PC-3 (cell line): ENCODE measurements around the gene CNNM1. TPM values are rescaled to one million over a fixed set of nuclear protein-coding genes. Genes with fewer than 3 reads are reported as not detected.

ENCODE experiments used
- ATAC-seq: fragments of 200-7000 bp; cut with Tn5 transposase; 2 replicates; pipeline ENCODE4 v1.9.1; 2020; ENCODE audit warnings: mild to moderate bottlenecking, moderate library complexity
- BruUV-seq: library from RNA; stranded (reverse); fragments of 400-500 nt; replicated peaks from 2 replicates; lab custom pipeline; 2021; lab: Mats Ljungman, UMichigan
- CTCF ChIA-PET: fragments of 300-600 bp; sonication (Branson Sonifier 250); formaldehyde crosslinking; loops from one replicate; lab custom pipeline; 2022; ENCODE audit warnings: antibody characterized with exemption; lab: Charles Lee
- POLR2A ChIA-PET: fragments of 300-600 bp; sonication (Branson Sonifier 250); formaldehyde crosslinking; loops from one replicate; lab custom pipeline; 2022; ENCODE audit warnings: antibody characterized with exemption; ENCODE audit not compliant: unreplicated experiment; lab: Charles Lee
- DNase-seq: peaks from one replicate; pipeline ENCODE4 v3.0.0-alpha.2; 2015
- H2AFZ ChIP-seq: fragments of 300-600 bp; sonication (generic); 2 replicates; pipeline ENCODE4 v1.6.0; 2016; ENCODE audit warnings: antibody characterized with exemption, low read length
- H3F3A ChIP-seq: fragments of 300-600 bp; sonication (generic); one replicate; pipeline ENCODE4 v1.6.0; 2017; ENCODE audit warnings: antibody characterized with exemption, low read length, control low read depth, mild to moderate bottlenecking; ENCODE audit not compliant: unreplicated experiment
- H3K27ac ChIP-seq: fragments of 300-600 bp; sonication (generic); 2 replicates; pipeline ENCODE4 v1.5.1; 2016; ENCODE audit warnings: mild to moderate bottlenecking, low read length
- H3K27me3 ChIP-seq: fragments of 300-600 bp; sonication (generic); 2 replicates; pipeline ENCODE4 v1.6.1; 2016; ENCODE audit warnings: low read length, mixed read lengths
- H3K36me3 ChIP-seq: fragments of 300-600 bp; sonication (generic); 2 replicates; pipeline ENCODE4 v1.6.1; 2016; ENCODE audit warnings: low read depth, mixed run types, low read length, mixed read lengths
- H3K4me1 ChIP-seq: fragments of 300-600 bp; sonication (generic); 2 replicates; pipeline ENCODE4 v1.5.1; 2016; ENCODE audit warnings: low read length; ENCODE audit not compliant: insufficient read depth
- H3K4me2 ChIP-seq: fragments of 300-600 bp; sonication (generic); 2 replicates; pipeline ENCODE4 v1.6.0; 2016; ENCODE audit warnings: low read length
- H3K4me3 ChIP-seq: fragments of 300-600 bp; sonication (generic); 2 replicates; pipeline ENCODE4 v1.5.1; 2016; ENCODE audit warnings: mild to moderate bottlenecking, low read length, mixed read lengths
- H3K79me2 ChIP-seq: fragments of 300-600 bp; sonication (generic); 2 replicates; pipeline ENCODE4 v1.6.1; 2017; ENCODE audit warnings: low read length, mixed read lengths
- H3K9ac ChIP-seq: fragments of 300-600 bp; sonication (generic); 2 replicates; pipeline ENCODE4 v1.6.0; 2016; ENCODE audit warnings: mild to moderate bottlenecking, low read length
- H3K9me2 ChIP-seq: fragments of 300-600 bp; sonication (generic); replicated peaks from 2 replicates; pipeline ENCODE4 v1.6.1; 2016; ENCODE audit warnings: mixed run types, low read length, mixed read lengths
- H3K9me3 ChIP-seq: fragments of 300-600 bp; sonication (generic); 2 replicates; pipeline ENCODE4 v1.6.1; 2016; ENCODE audit warnings: low read length, mixed read lengths
- H4K20me1 ChIP-seq: fragments of 300-600 bp; sonication (generic); 2 replicates; pipeline ENCODE4 v1.6.1; 2016; ENCODE audit warnings: low read length, mixed read lengths
- CTCF ChIP-seq: fragments of 300-600 bp; sonication (generic); conservative IDR thresholded peaks from 2 replicates; pipeline ENCODE4 v1.5.1; 2017; ENCODE audit warnings: antibody characterized with exemption, low read depth, mild to moderate bottlenecking, low read length
- EZH2 ChIP-seq: fragments of 300-600 bp; sonication (generic); IDR thresholded peaks from one replicate; pipeline ENCODE4 v1.6.1; 2017; ENCODE audit warnings: antibody characterized with exemption, mild to moderate bottlenecking, low read length; ENCODE audit not compliant: unreplicated experiment
- EZH2phosphoT487 ChIP-seq: fragments of 300-600 bp; sonication (generic); IDR thresholded peaks from 2 replicates; pipeline ENCODE4 v1.6.1; 2018; ENCODE audit warnings: mild to moderate bottlenecking, antibody characterized with exemption, low read length, borderline replicate concordance
- intact Hi-C: fragments of 100-400 bp; cut with micrococcal nuclease; formaldehyde crosslinking; loops from 2 replicates; pipeline ENCODE4 v1.9.0; 2023
- total RNA-seq: library from RNA; depleted of rRNA; stranded (reverse); fragments of >200 nt; gene quantifications from 2 replicates; pipeline ENCODE4 v1.2.3, GENCODE V29; 2014

CNNM1 gene
- total RNA-seq, 1 experiment from 2014 or later, result 3.3 TPM

- Histone ChIP-seq H3K9me2 (no peaks in the 10 kb centered on the region), H3K79me2 (no peaks in the 10 kb centered on the region), H3K4me1 (no peaks in the 10 kb centered on the region), H3F3A (no peaks in the 10 kb centered on the region), H3K4me3 (no peak overlapping the region), H2AFZ (no peak overlapping the region), H3K4me2 (no peak overlapping the region), H3K36me3 (no peaks in the 10 kb centered on the region), H3K9me3 (no peaks in the 10 kb centered on the region), H4K20me1 (no peaks in the 10 kb centered on the region), H3K27me3 (peaks cover 20% of the 10 kb centered on the region; the same call in 1 of the 2 replicates), H3K27ac (no peak overlapping the region), H3K9ac (no peak overlapping the region)
- POLR2A ChIA-PET, result no interaction called here
- DNase-seq, result no peak
- ATAC-seq, result no peak
- TF ChIP-seq EZH2 (no peak), CTCF (no peak), EZH2phosphoT487 (no peak)
- CTCF ChIA-PET, result no interaction called here
- intact Hi-C loops, result no loop called here
- BruUV-seq, result no TSS peak
These were observed 12.8 kb upstream of the CNNM1 start for GRCh38 chr10:99316374-99316773.

- POLR2A ChIA-PET, result no interaction called here
- no peak for TF ChIP-seq CTCF
- no peak for TF ChIP-seq EZH2
- TF ChIP-seq EZH2phosphoT487, result no peak
- H3K9me3 ChIP-seq, result no peaks in the 10 kb centered on the region
- no peaks in the 10 kb centered on the region for H4K20me1 ChIP-seq
- no peak overlapping the region for H3K4me2 ChIP-seq
- H3F3A ChIP-seq, result no peaks in the 10 kb centered on the region
- intact Hi-C loops, result no loop called here
- H3K27me3 ChIP-seq, result peaks cover 20% of the 10 kb centered on the region; the same call in 1 of the 2 replicates
- CTCF ChIA-PET, result no interaction called here
- H3K9ac ChIP-seq, result no peak overlapping the region
- no peaks in the 10 kb centered on the region for H3K9me2 ChIP-seq
- H3K36me3 ChIP-seq, result no peaks in the 10 kb centered on the region
- no peak overlapping the region for H2AFZ ChIP-seq
- H3K27ac ChIP-seq, result no peak overlapping the region
- H3K4me3 ChIP-seq, result no peak overlapping the region
- no peaks in the 10 kb centered on the region for H3K4me1 ChIP-seq
- no peaks in the 10 kb centered on the region for H3K79me2 ChIP-seq
- no peak for ATAC-seq
- DNase-seq, result no peak
- no TSS peak for BruUV-seq
These were observed 11.1 kb upstream of the CNNM1 start for GRCh38 chr10:99318048-99318447.

- DNase-seq, result no peak
- no TSS peak for BruUV-seq
- no peaks in the 10 kb centered on the region for H3K36me3 ChIP-seq
- H2AFZ ChIP-seq, result no peak overlapping the region
- H3K9me2 ChIP-seq, result no peaks in the 10 kb centered on the region
- H3K9me3 ChIP-seq, result no peaks in the 10 kb centered on the region
- H3K4me2 ChIP-seq, result no peak overlapping the region
- H3K4me3 ChIP-seq, result no peak overlapping the region
- H4K20me1 ChIP-seq, result no peaks in the 10 kb centered on the region
- no peaks in the 10 kb centered on the region for H3K4me1 ChIP-seq
- POLR2A ChIA-PET, result no interaction called here
- no peak overlapping the region for H3K27ac ChIP-seq
- peaks cover 20% of the 10 kb centered on the region; the same call in 1 of the 2 replicates for H3K27me3 ChIP-seq
- intact Hi-C loops, result no loop called here
- no peaks in the 10 kb centered on the region for H3K79me2 ChIP-seq
- no peak overlapping the region for H3K9ac ChIP-seq
- TF ChIP-seq EZH2phosphoT487 (no peak), CTCF (no peak), EZH2 (no peak)
- CTCF ChIA-PET, result no interaction called here
- ATAC-seq, result no peak
- H3F3A ChIP-seq, result no peaks in the 10 kb centered on the region
These were observed 10.7 kb upstream of the CNNM1 start for GRCh38 chr10:99318475-99318874.
